ENCODE data around the gene EHMT1.

EHMT1 gene

GRCh38 chr9:137837345-137838278 lies 218.8 kb downstream of the EHMT1 start:
- ATAC-seq = no peak; the same call in 1 of the 3 replicates

GRCh38 chr9:137838576-137838975 lies 219.8 kb downstream of the EHMT1 start:
- TF ChIP-seq POU6F1 (CRISPR knock-in tag; IDR thresholded peaks at IDR 0.05; ENCODE audit: borderline replicate concordance, low read depth) = no peak
- TF ChIP-seq PATZ1 (CRISPR knock-in tag; IDR thresholded peaks at IDR 0.05; ENCODE audit: borderline replicate concordance) = no peak
- TF ChIP-seq ARNTL (CRISPR knock-in tag; IDR thresholded peaks at IDR 0.05; ENCODE audit: borderline replicate concordance, low read depth) = no peak
- no peak for TF ChIP-seq OSR1 (CRISPR knock-in tag; IDR thresholded peaks at IDR 0.05)
- TF ChIP-seq TOX (CRISPR knock-in tag; IDR thresholded peaks at IDR 0.05; ENCODE audit: borderline replicate concordance) = no peak
- TF ChIP-seq ZNF565 (CRISPR knock-in tag; conservative IDR thresholded peaks at IDR 0.05; ENCODE audit: low read depth) = no peak
- no peak for TF ChIP-seq ISL1 (CRISPR knock-in tag; IDR thresholded peaks at IDR 0.05)
- TF ChIP-seq TCF4 (CRISPR knock-in tag; IDR thresholded peaks at IDR 0.05; ENCODE audit: borderline replicate concordance) = no peak
- no peak for ATAC-seq

More at GRCh38 chr9:137837345-137838278, 218.8 kb downstream of the EHMT1 start:
- TF ChIP-seq ZFP30 (CRISPR knock-in tag; IDR thresholded peaks at IDR 0.05) (no peak), CSRNP3 (CRISPR knock-in tag; IDR thresholded peaks at IDR 0.05) (no peak), BACH2 (CRISPR knock-in tag; IDR thresholded peaks at IDR 0.05; ENCODE audit: borderline replicate concordance) (no peak), ZFP3 (CRISPR knock-in tag; IDR thresholded peaks at IDR 0.05) (no peak), PPARA (CRISPR knock-in tag; IDR thresholded peaks at IDR 0.05; ENCODE audit: borderline replicate concordance) (no peak), TSHZ2 (CRISPR knock-in tag; IDR thresholded peaks at IDR 0.05) (no peak), GLIS3 (CRISPR knock-in tag; IDR thresholded peaks at IDR 0.05) (no peak), OSR1 (CRISPR knock-in tag; IDR thresholded peaks at IDR 0.05) (no peak), CREB5 (CRISPR knock-in tag; IDR thresholded peaks at IDR 0.05; ENCODE audit: low read depth) (no peak), SNAI2 (CRISPR knock-in tag; IDR thresholded peaks at IDR 0.05) (no peak), ARNTL (CRISPR knock-in tag; IDR thresholded peaks at IDR 0.05; ENCODE audit: borderline replicate concordance, low read depth) (no peak)

GRCh38 chr9:137843355-137843754 lies 224.6 kb downstream of the EHMT1 start:
- ATAC-seq = no peak
- TF ChIP-seq ZFP3 (CRISPR knock-in tag; IDR thresholded peaks at IDR 0.05) = no peak
- TF ChIP-seq CSDC2 (CRISPR knock-in tag; IDR thresholded peaks at IDR 0.05) = no peak
- no peak for TF ChIP-seq POU6F1 (CRISPR knock-in tag; IDR thresholded peaks at IDR 0.05; ENCODE audit: borderline replicate concordance, low read depth)
- TF ChIP-seq GLIS3 (CRISPR knock-in tag; IDR thresholded peaks at IDR 0.05) = no peak
- no peak for TF ChIP-seq TOX (CRISPR knock-in tag; IDR thresholded peaks at IDR 0.05; ENCODE audit: borderline replicate concordance)
- TF ChIP-seq TSHZ2 (CRISPR knock-in tag; IDR thresholded peaks at IDR 0.05) = no peak
- no peak for TF ChIP-seq OSR1 (CRISPR knock-in tag; IDR thresholded peaks at IDR 0.05)
- no peak for TF ChIP-seq CSRNP3 (CRISPR knock-in tag; IDR thresholded peaks at IDR 0.05)
- no peak for TF ChIP-seq ARNTL (CRISPR knock-in tag; IDR thresholded peaks at IDR 0.05; ENCODE audit: borderline replicate concordance, low read depth)
- TF ChIP-seq RARB (CRISPR knock-in tag; IDR thresholded peaks at IDR 0.05) = no peak
